Dermis lymphatic vessel endothelial cell (primary cell): Measurements from ENCODE around the gene FAM184A. TPM values are rescaled to one million over a fixed set of nuclear protein-coding genes. Genes with fewer than 3 reads are reported as not detected.

Experiments
- total RNA-seq: library from RNA; depleted of rRNA; stranded (reverse); fragments of >200 nt; gene quantifications from 2 replicates; pipeline ENCODE4 v1.2.1, GENCODE V29; 2014

FAM184A gene
- 0.22 and 0.43 TPM in 2 replicates for total RNA-seq

GRCh38 chr6:119078376-119079282 is at the start of gene FAM184A:
FAM184A (minus strand) TSS chr6:119078664; CDS start chr6:119078299, 365 bp downstream.

GRCh38 chr6:118934461-118935330 is 143.8 kb downstream of the FAM184A start, which contains the start of gene MCM9:
MCM9 (minus strand) TSS chr6:118935159; CDS start chr6:118931723, 3,436 bp downstream.

Other genes with a start within 250 kb of the FAM184A start
- 14.5 and 23.6 TPM in 2 replicates for gene ASF1A, start 184.5 kb downstream of the FAM184A start, total RNA-seq
- gene MCM9, start 143.5 kb downstream of the FAM184A start, total RNA-seq = 11.7 and 18.0 TPM in 2 replicates